ENCODE results near the gene TMEM145.
"Not testable (repeated sequence)": the region's sequence is repeated elsewhere in the genome, so short reads cannot be mapped to it uniquely, and the experiment has no call there.

TMEM145 gene

GRCh38 chr19:42334697-42335373 is 21.7 kb downstream of the TMEM145 start:
- DNase-seq (ENCODE audit: low read depth in 2 of 2): no peak

DNA sequence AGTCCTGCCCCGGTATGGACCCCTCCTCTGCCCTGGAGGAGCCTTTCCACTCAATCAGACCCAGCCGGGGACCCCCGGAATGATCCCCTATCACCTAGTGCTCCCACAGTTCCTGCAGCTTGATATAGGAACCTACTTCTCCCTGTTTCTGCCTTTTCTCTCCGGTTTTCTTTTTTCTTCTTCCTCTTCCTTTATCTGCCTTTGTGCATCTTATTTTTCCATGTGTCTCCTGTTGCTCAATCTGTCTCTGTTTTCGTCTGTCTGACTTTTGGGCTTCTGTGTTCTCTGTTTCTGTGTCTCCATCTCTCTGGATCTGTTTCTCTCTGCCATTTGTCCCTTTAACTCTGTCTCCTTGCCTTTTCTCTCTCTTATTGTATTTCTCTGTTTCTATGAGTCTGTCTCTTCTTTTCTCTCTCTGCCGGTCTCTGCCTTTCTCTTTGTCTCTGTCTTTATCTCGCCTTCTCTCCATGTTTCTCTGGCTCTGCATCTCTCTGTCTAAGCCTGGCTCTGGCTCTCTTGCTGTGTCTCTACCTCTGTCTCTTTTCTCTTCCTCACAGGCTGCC is 22.3 kb downstream of the TMEM145 start:
- no peak for DNase-seq (ENCODE audit: low read depth in 2 of 2)

- no peak for DNase-seq (ENCODE audit: low read depth in 2 of 2)
Measured at GRCh38 chr19:42335971-42336370, 22.9 kb downstream of the TMEM145 start.

DNA sequence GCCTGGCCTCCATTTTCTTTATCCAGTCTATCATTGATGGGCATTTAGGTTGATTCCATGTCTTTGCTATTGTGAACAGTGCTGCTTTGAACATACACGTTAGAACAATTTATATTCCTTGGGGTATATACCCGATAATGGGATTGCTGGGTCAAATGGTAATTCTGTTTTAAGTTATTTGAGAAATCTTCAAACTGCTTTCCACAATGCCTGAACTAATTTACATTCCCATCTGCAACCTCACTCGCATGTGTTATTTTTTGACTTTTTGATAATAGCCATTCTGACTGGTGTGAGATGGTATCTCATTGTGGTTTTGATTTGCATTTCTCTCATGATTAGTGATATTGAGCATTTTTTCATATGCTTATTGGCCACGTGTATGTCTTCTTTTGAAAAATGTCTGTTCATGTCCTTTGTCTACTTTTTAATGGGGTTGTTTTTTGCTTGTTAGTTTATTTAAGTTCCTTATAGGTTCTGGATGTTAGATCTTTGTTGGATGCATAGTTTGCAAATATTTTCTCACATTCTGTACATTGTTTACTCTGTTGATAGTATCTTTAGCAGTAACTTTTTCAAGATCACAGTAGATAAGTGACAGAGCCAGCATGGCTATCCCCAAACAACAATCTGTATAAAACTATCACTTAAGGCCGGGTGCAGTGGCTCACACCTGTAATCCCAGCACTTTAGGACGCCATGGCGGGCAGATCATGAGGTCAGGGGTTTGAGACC is 26.2 kb downstream of the TMEM145 start:
- not testable (repeated sequence) for DNase-seq (ENCODE audit: low read depth in 2 of 2)

DNA sequence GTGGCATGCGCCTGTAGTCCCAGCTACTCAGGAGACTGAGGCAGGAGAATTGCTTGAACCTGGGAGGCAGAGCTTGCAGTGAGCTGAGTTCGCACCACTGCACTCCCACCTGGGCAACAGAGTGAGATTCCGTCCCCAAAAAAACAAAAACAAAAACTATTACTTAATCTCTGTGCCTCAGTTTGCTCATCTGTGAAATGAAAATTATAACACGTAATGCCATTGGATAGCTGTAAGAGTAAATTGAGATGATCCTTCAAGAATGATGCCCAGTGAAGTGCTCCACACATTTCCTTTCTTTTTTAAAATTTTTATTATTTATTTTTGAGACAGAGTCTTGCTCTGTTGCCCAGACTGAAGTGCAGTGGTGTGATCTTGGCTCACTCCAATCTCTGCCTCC is 26.8 kb downstream of the TMEM145 start:
- DNase-seq (ENCODE audit: low read depth in 2 of 2): not testable (repeated sequence)

- DNase-seq (ENCODE audit: low read depth in 2 of 2): no peak
Measured at GRCh38 chr19:42343344-42344110, 30.4 kb downstream of the TMEM145 start.

GRCh38 chr19:42344336-42344893 is 31.3 kb downstream of the TMEM145 start:
- DNase-seq (ENCODE audit: low read depth in 2 of 2): no peak

GRCh38 chr19:42345191-42345812 is 32.2 kb downstream of the TMEM145 start:
- no peak for DNase-seq (ENCODE audit: low read depth in 2 of 2)

- no peak for DNase-seq (ENCODE audit: low read depth in 2 of 2)
Measured at GRCh38 chr19:42348211-42348610, 35.1 kb downstream of the TMEM145 start.

- no peak for DNase-seq (ENCODE audit: low read depth in 2 of 2)
Measured at GRCh38 chr19:42349378-42350107, 36.4 kb downstream of the TMEM145 start.

GRCh38 chr19:42350417-42350816 is 37.3 kb downstream of the TMEM145 start:
- no peak for DNase-seq (ENCODE audit: low read depth in 2 of 2)

GRCh38 chr19:42351079-42351735 is 38.1 kb downstream of the TMEM145 start:
- no peak for DNase-seq (ENCODE audit: low read depth in 2 of 2)

- no peak for DNase-seq (ENCODE audit: low read depth in 2 of 2)
Measured at GRCh38 chr19:42352301-42353259, 39.5 kb downstream of the TMEM145 start.

DNA sequence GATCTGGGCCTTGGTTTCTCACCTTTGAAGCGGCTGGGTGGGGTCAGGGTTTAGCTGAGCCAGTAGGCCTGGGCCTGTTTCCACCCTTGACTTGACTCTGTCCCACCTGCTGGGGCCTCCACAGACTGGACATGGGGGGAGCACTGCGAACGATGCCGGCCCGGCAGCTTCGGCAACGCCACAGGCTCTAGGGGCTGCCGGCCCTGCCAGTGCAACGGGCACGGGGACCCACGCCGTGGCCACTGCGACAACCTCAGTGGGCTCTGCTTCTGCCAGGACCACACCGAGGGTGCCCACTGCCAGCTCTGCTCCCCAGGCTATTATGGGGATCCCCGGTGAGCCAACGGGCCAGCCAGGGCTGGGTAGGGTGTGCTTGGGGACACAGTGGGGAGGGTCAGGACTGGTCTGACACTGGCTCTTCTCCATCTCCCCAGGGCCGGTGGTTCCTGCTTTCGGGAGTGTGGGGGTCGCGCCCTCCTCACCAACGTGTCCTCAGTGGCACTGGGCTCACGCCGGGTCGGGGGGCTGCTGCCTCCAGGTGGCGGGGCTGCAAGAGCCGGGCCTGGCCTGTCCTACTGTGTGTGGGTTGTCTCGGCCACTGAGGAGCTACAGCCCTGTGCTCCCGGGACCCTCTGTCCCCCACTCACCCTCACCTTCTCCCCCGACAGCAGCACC is 40.4 kb downstream of the TMEM145 start:
- DNase-seq (ENCODE audit: low read depth in 2 of 2): no peak

DNA sequence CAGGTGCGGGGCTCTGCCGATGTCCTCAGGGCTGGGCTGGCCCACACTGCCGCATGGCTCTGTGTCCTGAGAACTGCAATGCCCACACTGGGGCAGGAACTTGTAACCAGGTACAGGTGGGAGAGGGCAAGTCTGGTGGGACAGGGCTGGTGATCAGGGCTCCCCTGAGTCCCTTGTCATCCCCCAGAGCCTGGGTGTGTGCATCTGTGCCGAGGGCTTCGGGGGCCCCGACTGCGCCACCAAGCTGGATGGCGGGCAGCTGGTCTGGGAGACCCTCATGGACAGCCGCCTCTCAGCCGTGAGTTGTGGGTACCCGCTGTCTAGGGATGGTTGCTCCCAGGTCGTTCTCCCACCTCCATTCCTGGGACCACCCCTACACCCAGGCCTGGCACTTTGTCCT is 42.8 kb downstream of the TMEM145 start:
- DNase-seq (ENCODE audit: low read depth in 2 of 2): no peak

DNA sequence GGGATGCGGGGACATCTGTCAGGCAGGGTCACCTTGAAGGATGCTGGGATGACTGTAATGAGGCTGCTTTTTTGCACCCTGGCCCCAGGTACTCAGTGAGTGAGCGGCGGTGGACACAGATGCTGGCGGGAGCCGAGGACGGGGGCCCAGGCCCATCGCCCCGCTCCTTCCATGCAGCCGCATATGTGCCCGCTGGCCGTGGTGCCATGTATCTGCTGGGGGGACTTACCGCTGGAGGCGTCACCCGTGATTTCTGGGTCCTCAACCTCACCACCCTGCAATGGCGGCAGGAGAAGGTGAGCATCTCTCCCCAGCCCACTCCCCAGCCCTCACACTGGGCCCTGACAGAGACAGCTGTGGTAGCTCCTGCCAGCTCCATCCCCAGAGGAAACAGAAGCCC is 43.6 kb downstream of the TMEM145 start:
- no peak for DNase-seq (ENCODE audit: low read depth in 2 of 2)

DNA sequence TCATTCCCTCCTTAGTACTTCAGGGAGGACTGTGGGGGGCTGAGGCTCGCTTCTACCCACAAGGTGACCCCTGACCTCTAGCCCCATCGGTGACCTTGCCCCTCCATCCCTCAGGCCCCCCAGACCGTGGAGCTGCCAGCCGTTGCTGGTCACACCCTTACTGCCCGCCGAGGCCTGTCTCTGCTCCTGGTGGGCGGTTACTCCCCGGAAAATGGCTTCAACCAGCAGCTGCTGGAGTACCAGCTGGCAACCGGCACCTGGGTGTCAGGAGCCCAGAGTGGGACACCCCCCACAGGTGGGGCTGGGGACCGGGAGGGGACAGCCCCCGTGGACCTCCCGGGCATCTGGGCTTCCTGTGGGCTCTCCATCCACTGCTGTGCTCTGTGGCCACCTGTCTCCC is 44.2 kb downstream of the TMEM145 start:
- no peak for DNase-seq (ENCODE audit: low read depth in 2 of 2)

- DNase-seq (ENCODE audit: low read depth in 2 of 2): no peak
Measured at GRCh38 chr19:42360787-42361544, 47.9 kb downstream of the TMEM145 start.

Measured in stimulated activated CD8-positive, alpha-beta memory T cell treated with anti-CD3 and anti-CD28 coated beads, Interleukin-2, amount 100 ng/mL, for 1 hour (primary cell).